ENCODE measurements around the gene SDR9C7. TPM values are rescaled to one million over a fixed set of nuclear protein-coding genes. Genes with fewer than 3 reads are reported as not detected.

The SDR9C7 gene
- total and polyA plus RNA-seq, 2 donors (not counting 1 experiment from before 2014, with no cell fraction given) = not detected

- Histone ChIP-seq H2AFZ (ENCODE audit: low read length) (no peak overlapping the region), H3K4me1 (ENCODE audit: control insufficient read depth, extremely low read depth, insufficient read depth, low read length) (no peaks in the 10 kb centered on the region), H3K79me2 (ENCODE audit: control insufficient read depth, insufficient read depth, low read length) (no peaks in the 10 kb centered on the region), H3K9ac (ENCODE audit: insufficient read depth, low read length) (no peak overlapping the region), H3K9me3 (ENCODE audit: control insufficient read depth, insufficient read depth, low read depth, low read length) (no peaks in the 10 kb centered on the region), H4K20me1 (ENCODE audit: control insufficient read depth, extremely low read depth, insufficient read depth, low read length) (no peaks in the 10 kb centered on the region), H3K27me3 (ENCODE audit: control insufficient read depth, insufficient read depth, low read length) (peaks cover 3% of the 10 kb centered on the region), H3K36me3 (ENCODE audit: control insufficient read depth, insufficient read depth, low read length) (no peaks in the 10 kb centered on the region), H3K4me2 (ENCODE audit: extremely low read depth, insufficient read depth, low read length) (no peak overlapping the region), H3K27ac (ENCODE audit: insufficient read depth, low read length) (no peak overlapping the region), H3K4me3 (replicated peaks in 1 of 4; ENCODE audit: control extremely low read depth in 1 of 4, insufficient read depth in 1 of 4, low read depth in 3 of 4, low read length in 4 of 4) (no peak overlapping the region)
- DNase-seq (ENCODE audit: low read depth in 2 of 2) = no peak
- no peak for TF ChIP-seq CTCF (conservative IDR thresholded peaks at IDR 0.05 in 1 of 2, IDR thresholded peaks at IDR 0.05 in 1 of 2; ENCODE audit: low read depth in 1 of 2, low read length in 2 of 2)
- no peak for TF ChIP-seq EZH2 (IDR thresholded peaks at IDR 0.05; ENCODE audit: low read length, missing control alignments)
These were observed 19.1 kb upstream of the SDR9C7 start for GRCh38 chr12:56953314-56953713.

- H3K9ac ChIP-seq (ENCODE audit: insufficient read depth, low read length) = no peak overlapping the region
- no peaks in the 10 kb centered on the region for H3K36me3 ChIP-seq (ENCODE audit: control insufficient read depth, insufficient read depth, low read length)
- no peaks in the 10 kb centered on the region for H3K4me1 ChIP-seq (ENCODE audit: control insufficient read depth, extremely low read depth, insufficient read depth, low read length)
- H3K27ac ChIP-seq (ENCODE audit: insufficient read depth, low read length) = no peak overlapping the region
- no peak for DNase-seq (ENCODE audit: low read depth in 2 of 2)
- H2AFZ ChIP-seq (ENCODE audit: low read length) = no peak overlapping the region
- H3K9me3 ChIP-seq (ENCODE audit: control insufficient read depth, insufficient read depth, low read depth, low read length) = no peaks in the 10 kb centered on the region
- TF ChIP-seq EZH2 (IDR thresholded peaks at IDR 0.05; ENCODE audit: low read length, missing control alignments) (no peak), CTCF (conservative IDR thresholded peaks at IDR 0.05 in 1 of 2, IDR thresholded peaks at IDR 0.05 in 1 of 2; ENCODE audit: low read depth in 1 of 2, low read length in 2 of 2) (no peak)
- H3K27me3 ChIP-seq (ENCODE audit: control insufficient read depth, insufficient read depth, low read length) = peaks cover 2% of the 10 kb centered on the region
- no peaks in the 10 kb centered on the region for H3K79me2 ChIP-seq (ENCODE audit: control insufficient read depth, insufficient read depth, low read length)
- H4K20me1 ChIP-seq (ENCODE audit: control insufficient read depth, extremely low read depth, insufficient read depth, low read length) = no peaks in the 10 kb centered on the region
- H3K4me3 ChIP-seq (replicated peaks in 1 of 4; ENCODE audit: control extremely low read depth in 1 of 4, insufficient read depth in 1 of 4, low read depth in 3 of 4, low read length in 4 of 4) = no peak overlapping the region
- no peak overlapping the region for H3K4me2 ChIP-seq (ENCODE audit: extremely low read depth, insufficient read depth, low read length)
These were observed 17.6 kb upstream of the SDR9C7 start for GRCh38 chr12:56951582-56952339.

GRCh38 chr12:56948881-56949280 lies 14.7 kb upstream of the SDR9C7 start:
- H3K4me3 ChIP-seq (replicated peaks in 1 of 4; ENCODE audit: control extremely low read depth in 1 of 4, insufficient read depth in 1 of 4, low read depth in 3 of 4, low read length in 4 of 4) = no peak overlapping the region
- H3K4me1 ChIP-seq (ENCODE audit: control insufficient read depth, extremely low read depth, insufficient read depth, low read length) = no peaks in the 10 kb centered on the region
- H3K27ac ChIP-seq (ENCODE audit: insufficient read depth, low read length) = no peak overlapping the region
- no peaks in the 10 kb centered on the region for H3K36me3 ChIP-seq (ENCODE audit: control insufficient read depth, insufficient read depth, low read length)
- H3K4me2 ChIP-seq (ENCODE audit: extremely low read depth, insufficient read depth, low read length) = no peak overlapping the region
- TF ChIP-seq EZH2 (IDR thresholded peaks at IDR 0.05; ENCODE audit: low read length, missing control alignments) = no peak
- no peak for TF ChIP-seq CTCF (conservative IDR thresholded peaks at IDR 0.05 in 1 of 2, IDR thresholded peaks at IDR 0.05 in 1 of 2; ENCODE audit: low read depth in 1 of 2, low read length in 2 of 2)
- DNase-seq (ENCODE audit: low read depth in 2 of 2) = no peak
- H3K27me3 ChIP-seq (ENCODE audit: control insufficient read depth, insufficient read depth, low read length) = no peaks in the 10 kb centered on the region
- H4K20me1 ChIP-seq (ENCODE audit: control insufficient read depth, extremely low read depth, insufficient read depth, low read length) = no peaks in the 10 kb centered on the region
- no peak overlapping the region for H3K9ac ChIP-seq (ENCODE audit: insufficient read depth, low read length)
- no peaks in the 10 kb centered on the region for H3K9me3 ChIP-seq (ENCODE audit: control insufficient read depth, insufficient read depth, low read depth, low read length)
- H2AFZ ChIP-seq (ENCODE audit: low read length) = no peak overlapping the region
- no peaks in the 10 kb centered on the region for H3K79me2 ChIP-seq (ENCODE audit: control insufficient read depth, insufficient read depth, low read length)
